Upper lobe of right lung (tissue), 1 donor: Measurements from ENCODE around the gene GRID1. TPM values are rescaled to one million over a fixed set of nuclear protein-coding genes. Genes with fewer than 3 reads are reported as not detected.
A peak's percentile ranks its signal among the peaks of the same experiment; 100 is the strongest.

Experiments used
- ATAC-seq: fragments of 200-7000 bp; cut with Tn5 transposase; one replicate; pipeline ENCODE4 v1.9.1; 2020; ENCODE audit warnings: mild to moderate bottlenecking, moderate library complexity
- DNase-seq: peaks from one replicate; pipeline ENCODE4 v3.0.0-alpha.2; 2020
- H3K27ac ChIP-seq: fragments of 200-600 bp; one replicate; pipeline ENCODE4 v1.8.0; 2022
- H3K27me3 ChIP-seq: fragments of 200-600 bp; one replicate; pipeline ENCODE4 v1.8.0; 2022; ENCODE audit warnings: mild to moderate bottlenecking
- H3K36me3 ChIP-seq: fragments of 200-600 bp; one replicate; pipeline ENCODE4 v1.8.0; 2022
- H3K4me1 ChIP-seq: fragments of 200-600 bp; one replicate; pipeline ENCODE4 v1.8.0; 2022
- H3K4me3 ChIP-seq: fragments of 200-600 bp; one replicate; pipeline ENCODE4 v1.8.0; 2022; ENCODE audit warnings: mild to moderate bottlenecking
- H3K9me3 ChIP-seq: fragments of 200-600 bp; one replicate; pipeline ENCODE4 v1.8.0; 2022
- CTCF ChIP-seq: fragments of 200-600 bp; IDR thresholded peaks from one replicate; pipeline ENCODE4 v1.8.0; 2022; ENCODE audit warnings: antibody characterized with exemption
- intact Hi-C: fragments of 100-400 bp; cut with DNase I; formaldehyde crosslinking; loops from one replicate; pipeline ENCODE4 v1.11.0; 2022
- total RNA-seq: library from RNA; stranded (reverse); fragmentation: NEBNext Ultra II Directional; extraction: Animal tissue kit (Norgen Biotek cat#: 25700); gene quantifications from one replicate; pipeline ENCODE4 v1.2.1, GENCODE V29; 2021
- donor health status: DM: no; HTN: yes; CAD: no; lungs with severe emphysema.

GRID1 gene
- total RNA-seq, 1 donor from 2014 or later, result 3.0 TPM

- DNase-seq (no peak), ATAC-seq (no peak)
- no peak for TF ChIP-seq CTCF
- H3K27ac ChIP-seq, result no peak overlapping the region
- H3K9me3 ChIP-seq, result no peaks in the 10 kb centered on the region
- no peak overlapping the region for H3K4me3 ChIP-seq
- intact Hi-C loops, result no loop called here
- H3K27me3 ChIP-seq, result no peaks in the 10 kb centered on the region
- H3K4me1 ChIP-seq, result no peaks in the 10 kb centered on the region
- H3K36me3 ChIP-seq, result no peaks in the 10 kb centered on the region
These were observed 578.7 kb downstream of the GRID1 start for GRCh38 chr10:85787881-85788280.

DNA sequence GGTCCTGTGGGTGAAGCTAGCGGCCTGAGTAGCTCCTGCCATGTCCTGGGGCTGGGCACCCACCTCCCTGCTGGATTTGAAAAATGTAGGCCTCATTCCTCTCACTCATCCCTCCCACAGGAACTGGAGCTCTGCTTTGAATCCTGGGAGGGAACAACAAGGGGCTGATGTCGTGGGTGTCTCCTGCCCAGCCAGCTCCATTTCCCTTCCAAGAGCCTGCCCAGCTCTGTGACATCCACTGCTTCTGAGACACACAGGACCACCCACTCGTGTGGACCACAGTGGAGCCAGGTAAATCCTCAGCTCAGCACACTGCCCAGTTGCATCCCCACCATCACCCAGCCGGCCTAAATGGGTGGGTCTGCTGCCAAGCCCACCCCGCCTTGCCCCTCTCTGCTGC lies 579.2 kb downstream of the GRID1 start:
- Histone ChIP-seq H3K36me3 (no peaks in the 10 kb centered on the region), H3K4me3 (no peak overlapping the region), H3K27me3 (no peaks in the 10 kb centered on the region), H3K9me3 (no peaks in the 10 kb centered on the region), H3K4me1 (no peaks in the 10 kb centered on the region), H3K27ac (no peak overlapping the region)
- no peak for ATAC-seq
- no peak for TF ChIP-seq CTCF
- DNase-seq, result no peak
- intact Hi-C loops, result no loop called here

DNA sequence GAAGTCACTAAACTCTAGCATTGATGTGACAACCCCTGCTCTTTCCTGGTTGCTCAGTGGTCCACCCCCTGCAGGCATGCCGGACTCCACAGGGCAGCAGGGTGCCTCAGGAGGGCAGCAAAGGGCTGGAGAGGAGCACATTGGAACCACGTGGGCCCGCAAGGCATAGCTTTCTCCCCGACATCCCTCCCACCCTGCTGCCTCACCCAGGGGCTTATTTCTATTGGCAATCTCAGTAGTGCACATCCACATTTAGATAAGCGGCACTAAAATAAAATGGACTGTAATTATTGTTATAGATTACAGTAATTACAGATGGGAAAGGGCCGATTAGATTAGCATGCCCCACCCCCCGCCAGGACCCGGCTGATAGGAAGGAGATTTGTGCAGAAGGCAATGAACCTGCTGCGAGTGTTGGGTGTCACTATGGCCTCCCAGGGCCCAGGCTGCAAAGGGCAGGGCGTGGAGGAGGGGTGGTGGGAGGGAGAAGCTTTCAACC lies 580.1 kb downstream of the GRID1 start:
- H3K4me3 ChIP-seq, result no peak overlapping the region
- H3K9me3 ChIP-seq, result no peaks in the 10 kb centered on the region
- intact Hi-C loops, result no loop called here
- TF ChIP-seq CTCF, result peak; percentile 8
- H3K27me3 ChIP-seq, result no peaks in the 10 kb centered on the region
- no peaks in the 10 kb centered on the region for H3K4me1 ChIP-seq
- H3K27ac ChIP-seq, result no peak overlapping the region
- H3K36me3 ChIP-seq, result no peaks in the 10 kb centered on the region
- DNase-seq, result no peak
- ATAC-seq, result no peak

GRCh38 chr10:85784792-85785191 lies 581.8 kb downstream of the GRID1 start:
- Histone ChIP-seq H3K4me3 (no peak overlapping the region), H3K4me1 (no peaks in the 10 kb centered on the region), H3K36me3 (no peaks in the 10 kb centered on the region), H3K27me3 (no peaks in the 10 kb centered on the region), H3K27ac (no peak overlapping the region), H3K9me3 (no peaks in the 10 kb centered on the region)
- ATAC-seq (no peak), DNase-seq (no peak)
- intact Hi-C loops, result no loop called here
- TF ChIP-seq CTCF, result no peak

DNA sequence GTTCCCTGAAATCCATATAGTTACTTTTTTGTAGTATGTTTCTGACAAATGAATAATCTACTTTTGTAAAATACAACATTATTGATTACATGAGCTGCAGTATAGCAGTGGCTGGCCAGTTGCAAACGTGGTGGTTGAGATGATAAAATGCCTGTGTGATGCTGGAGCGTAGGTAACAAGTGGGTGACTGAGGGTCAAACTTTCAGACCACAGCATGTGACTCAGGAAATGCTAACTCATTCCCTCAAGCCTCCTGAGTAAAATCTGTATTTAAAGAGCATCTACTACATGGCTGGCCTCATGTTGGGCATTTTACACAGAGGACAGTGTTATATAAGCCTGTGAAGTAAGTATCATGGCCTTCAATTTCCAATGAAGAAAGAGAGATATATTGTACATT lies 585.2 kb downstream of the GRID1 start:
- H3K4me3 ChIP-seq, result no peak overlapping the region
- intact Hi-C loops, result no loop called here
- DNase-seq (no peak), ATAC-seq (no peak)
- no peak for TF ChIP-seq CTCF
- no peak overlapping the region for H3K27ac ChIP-seq
- no peaks in the 10 kb centered on the region for H3K36me3 ChIP-seq
- no peaks in the 10 kb centered on the region for H3K9me3 ChIP-seq
- H3K4me1 ChIP-seq, result no peaks in the 10 kb centered on the region
- no peaks in the 10 kb centered on the region for H3K27me3 ChIP-seq

DNA sequence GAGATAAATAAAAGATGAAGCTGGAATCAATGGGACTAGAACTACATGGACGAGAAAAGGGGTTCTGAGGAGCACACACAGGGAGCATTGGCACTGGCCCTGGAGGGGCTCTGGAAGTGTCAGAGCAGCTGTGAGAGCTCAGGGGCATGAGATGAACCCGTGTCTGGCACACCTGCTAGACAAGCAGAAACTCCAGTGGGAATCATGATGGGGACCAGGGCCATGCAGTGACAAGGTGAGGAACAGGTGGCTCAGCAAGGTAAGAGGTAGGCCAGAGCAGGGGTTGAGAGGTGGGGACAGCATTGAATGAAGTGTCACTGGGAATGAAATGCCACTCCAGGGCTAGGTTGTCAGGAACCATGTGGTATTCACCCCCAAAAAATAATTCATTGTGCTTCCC lies 588.5 kb downstream of the GRID1 start:
- DNase-seq (no peak), ATAC-seq (no peak)
- no peaks in the 10 kb centered on the region for H3K36me3 ChIP-seq
- no peak overlapping the region for H3K4me3 ChIP-seq
- no peaks in the 10 kb centered on the region for H3K4me1 ChIP-seq
- intact Hi-C loops, result no loop called here
- no peak overlapping the region for H3K27ac ChIP-seq
- TF ChIP-seq CTCF, result no peak
- H3K27me3 ChIP-seq, result no peaks in the 10 kb centered on the region
- no peaks in the 10 kb centered on the region for H3K9me3 ChIP-seq
